ENCODE measurements around the gene CFAP70. TPM values are rescaled to one million over a fixed set of nuclear protein-coding genes. Genes with fewer than 3 reads are reported as not detected.

CFAP70 gene
- total and polyA plus RNA-seq, 2 of the 8 experiments (the other 6 are each of a cell fraction or from before 2014, with no cell fraction given): 0.21 to 0.30 TPM

DNA sequence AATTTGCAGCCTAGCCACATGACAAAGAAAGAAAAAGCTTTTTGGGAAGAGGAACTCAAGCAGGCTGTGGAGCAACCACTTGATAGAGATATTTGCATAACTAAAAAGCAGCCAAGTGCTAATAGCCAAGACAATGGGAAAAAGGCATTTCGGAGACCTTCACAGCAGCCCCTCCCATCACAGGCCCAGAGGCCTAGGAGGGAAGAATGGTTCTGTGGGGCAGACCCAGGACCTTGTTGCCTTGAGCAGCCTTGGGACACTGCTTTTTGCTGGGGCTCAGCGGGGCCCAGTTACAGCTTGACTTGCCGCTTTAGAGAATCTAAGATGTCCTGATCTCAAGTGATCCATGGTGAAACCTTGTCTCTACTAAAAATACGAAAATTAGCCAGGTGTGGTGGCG is 152.3 kb downstream of the CFAP70 start (continued):
- TF ChIP-seq, protein P1, sequence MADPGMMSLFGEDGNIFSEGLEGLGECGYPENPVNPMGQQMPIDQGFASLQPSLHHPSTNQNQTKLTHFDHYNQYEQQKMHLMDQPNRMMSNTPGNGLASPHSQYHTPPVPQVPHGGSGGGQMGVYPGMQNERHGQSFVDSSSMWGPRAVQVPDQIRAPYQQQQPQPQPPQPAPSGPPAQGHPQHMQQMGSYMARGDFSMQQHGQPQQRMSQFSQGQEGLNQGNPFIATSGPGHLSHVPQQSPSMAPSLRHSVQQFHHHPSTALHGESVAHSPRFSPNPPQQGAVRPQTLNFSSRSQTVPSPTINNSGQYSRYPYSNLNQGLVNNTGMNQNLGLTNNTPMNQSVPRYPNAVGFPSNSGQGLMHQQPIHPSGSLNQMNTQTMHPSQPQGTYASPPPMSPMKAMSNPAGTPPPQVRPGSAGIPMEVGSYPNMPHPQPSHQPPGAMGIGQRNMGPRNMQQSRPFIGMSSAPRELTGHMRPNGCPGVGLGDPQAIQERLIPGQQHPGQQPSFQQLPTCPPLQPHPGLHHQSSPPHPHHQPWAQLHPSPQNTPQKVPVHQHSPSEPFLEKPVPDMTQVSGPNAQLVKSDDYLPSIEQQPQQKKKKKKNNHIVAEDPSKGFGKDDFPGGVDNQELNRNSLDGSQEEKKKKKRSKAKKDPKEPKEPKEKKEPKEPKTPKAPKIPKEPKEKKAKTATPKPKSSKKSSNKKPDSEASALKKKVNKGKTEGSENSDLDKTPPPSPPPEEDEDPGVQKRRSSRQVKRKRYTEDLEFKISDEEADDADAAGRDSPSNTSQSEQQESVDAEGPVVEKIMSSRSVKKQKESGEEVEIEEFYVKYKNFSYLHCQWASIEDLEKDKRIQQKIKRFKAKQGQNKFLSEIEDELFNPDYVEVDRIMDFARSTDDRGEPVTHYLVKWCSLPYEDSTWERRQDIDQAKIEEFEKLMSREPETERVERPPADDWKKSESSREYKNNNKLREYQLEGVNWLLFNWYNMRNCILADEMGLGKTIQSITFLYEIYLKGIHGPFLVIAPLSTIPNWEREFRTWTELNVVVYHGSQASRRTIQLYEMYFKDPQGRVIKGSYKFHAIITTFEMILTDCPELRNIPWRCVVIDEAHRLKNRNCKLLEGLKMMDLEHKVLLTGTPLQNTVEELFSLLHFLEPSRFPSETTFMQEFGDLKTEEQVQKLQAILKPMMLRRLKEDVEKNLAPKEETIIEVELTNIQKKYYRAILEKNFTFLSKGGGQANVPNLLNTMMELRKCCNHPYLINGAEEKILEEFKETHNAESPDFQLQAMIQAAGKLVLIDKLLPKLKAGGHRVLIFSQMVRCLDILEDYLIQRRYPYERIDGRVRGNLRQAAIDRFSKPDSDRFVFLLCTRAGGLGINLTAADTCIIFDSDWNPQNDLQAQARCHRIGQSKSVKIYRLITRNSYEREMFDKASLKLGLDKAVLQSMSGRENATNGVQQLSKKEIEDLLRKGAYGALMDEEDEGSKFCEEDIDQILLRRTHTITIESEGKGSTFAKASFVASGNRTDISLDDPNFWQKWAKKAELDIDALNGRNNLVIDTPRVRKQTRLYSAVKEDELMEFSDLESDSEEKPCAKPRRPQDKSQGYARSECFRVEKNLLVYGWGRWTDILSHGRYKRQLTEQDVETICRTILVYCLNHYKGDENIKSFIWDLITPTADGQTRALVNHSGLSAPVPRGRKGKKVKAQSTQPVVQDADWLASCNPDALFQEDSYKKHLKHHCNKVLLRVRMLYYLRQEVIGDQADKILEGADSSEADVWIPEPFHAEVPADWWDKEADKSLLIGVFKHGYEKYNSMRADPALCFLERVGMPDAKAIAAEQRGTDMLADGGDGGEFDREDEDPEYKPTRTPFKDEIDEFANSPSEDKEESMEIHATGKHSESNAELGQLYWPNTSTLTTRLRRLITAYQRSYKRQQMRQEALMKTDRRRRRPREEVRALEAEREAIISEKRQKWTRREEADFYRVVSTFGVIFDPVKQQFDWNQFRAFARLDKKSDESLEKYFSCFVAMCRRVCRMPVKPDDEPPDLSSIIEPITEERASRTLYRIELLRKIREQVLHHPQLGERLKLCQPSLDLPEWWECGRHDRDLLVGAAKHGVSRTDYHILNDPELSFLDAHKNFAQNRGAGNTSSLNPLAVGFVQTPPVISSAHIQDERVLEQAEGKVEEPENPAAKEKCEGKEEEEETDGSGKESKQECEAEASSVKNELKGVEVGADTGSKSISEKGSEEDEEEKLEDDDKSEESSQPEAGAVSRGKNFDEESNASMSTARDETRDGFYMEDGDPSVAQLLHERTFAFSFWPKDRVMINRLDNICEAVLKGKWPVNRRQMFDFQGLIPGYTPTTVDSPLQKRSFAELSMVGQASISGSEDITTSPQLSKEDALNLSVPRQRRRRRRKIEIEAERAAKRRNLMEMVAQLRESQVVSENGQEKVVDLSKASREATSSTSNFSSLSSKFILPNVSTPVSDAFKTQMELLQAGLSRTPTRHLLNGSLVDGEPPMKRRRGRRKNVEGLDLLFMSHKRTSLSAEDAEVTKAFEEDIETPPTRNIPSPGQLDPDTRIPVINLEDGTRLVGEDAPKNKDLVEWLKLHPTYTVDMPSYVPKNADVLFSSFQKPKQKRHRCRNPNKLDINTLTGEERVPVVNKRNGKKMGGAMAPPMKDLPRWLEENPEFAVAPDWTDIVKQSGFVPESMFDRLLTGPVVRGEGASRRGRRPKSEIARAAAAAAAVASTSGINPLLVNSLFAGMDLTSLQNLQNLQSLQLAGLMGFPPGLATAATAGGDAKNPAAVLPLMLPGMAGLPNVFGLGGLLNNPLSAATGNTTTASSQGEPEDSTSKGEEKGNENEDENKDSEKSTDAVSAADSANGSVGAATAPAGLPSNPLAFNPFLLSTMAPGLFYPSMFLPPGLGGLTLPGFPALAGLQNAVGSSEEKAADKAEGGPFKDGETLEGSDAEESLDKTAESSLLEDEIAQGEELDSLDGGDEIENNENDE (IDR thresholded peaks at IDR 0.05; ENCODE audit: insufficient replicate concordance, low read length): no peak
- TF ChIP-seq, protein P2, sequence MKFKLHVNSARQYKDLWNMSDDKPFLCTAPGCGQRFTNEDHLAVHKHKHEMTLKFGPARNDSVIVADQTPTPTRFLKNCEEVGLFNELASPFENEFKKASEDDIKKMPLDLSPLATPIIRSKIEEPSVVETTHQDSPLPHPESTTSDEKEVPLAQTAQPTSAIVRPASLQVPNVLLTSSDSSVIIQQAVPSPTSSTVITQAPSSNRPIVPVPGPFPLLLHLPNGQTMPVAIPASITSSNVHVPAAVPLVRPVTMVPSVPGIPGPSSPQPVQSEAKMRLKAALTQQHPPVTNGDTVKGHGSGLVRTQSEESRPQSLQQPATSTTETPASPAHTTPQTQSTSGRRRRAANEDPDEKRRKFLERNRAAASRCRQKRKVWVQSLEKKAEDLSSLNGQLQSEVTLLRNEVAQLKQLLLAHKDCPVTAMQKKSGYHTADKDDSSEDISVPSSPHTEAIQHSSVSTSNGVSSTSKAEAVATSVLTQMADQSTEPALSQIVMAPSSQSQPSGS (IDR thresholded peaks at IDR 0.05; ENCODE audit: low read length): no peak
- no peak for TF ChIP-seq CBX5 (IDR thresholded peaks at IDR 0.05; ENCODE audit: low read depth, low read length)
